OCI-LY3 (cell line): Measurements from ENCODE around the gene ZNF786.

Experiments used
- CTCF ChIP-seq: fragments of 200-600, 300-600 bp; sonication (generic); IDR thresholded peaks from 2 replicates; pipeline ENCODE4 v1.5.1; 2014; ENCODE audit warnings: antibody characterized with exemption, low read length, low read depth
- EZH2phosphoT487 ChIP-seq: fragments of 200-600 bp; shearing (Covaris generic); IDR thresholded peaks from 2 replicates; pipeline ENCODE4 v1.6.1; 2018; ENCODE audit warnings: antibody characterized with exemption, mixed run types, low read depth

- no peak for TF ChIP-seq CTCF
- TF ChIP-seq EZH2phosphoT487, result no peak
These were observed 40.2 kb upstream of the ZNF786 start for GRCh38 chr7:149130572-149131198.
